ENCODE results near the gene MB. TPM values are rescaled to one million over a fixed set of nuclear protein-coding genes. Genes with fewer than 3 reads are reported as not detected.

MB gene
- total RNA-seq, 1 experiment from 2014 or later, result 17.3 TPM

GRCh38 chr22:35656284-35656752 is 39.2 kb upstream of the MB start:
- CTCF ChIA-PET, result no interaction called here
- Histone ChIP-seq H3K27me3 (ENCODE audit: control insufficient read depth, insufficient read depth, low read length) (no peaks in the 10 kb centered on the region), H3K27ac (ENCODE audit: low read length) (no peak overlapping the region; the same call in 1 of the 2 replicates), H3K36me3 (ENCODE audit: control insufficient read depth, insufficient read depth, low read length) (no peaks in the 10 kb centered on the region; the same call in 1 of the 2 replicates), H3K4me1 (ENCODE audit: control insufficient read depth, insufficient read depth, low read length) (no peaks in the 10 kb centered on the region), H3K4me3 (ENCODE audit: low read depth in 2 of 2, low read length in 2 of 2) (no peak overlapping the region), H3K9me3 (ENCODE audit: control insufficient read depth, insufficient read depth, low read depth, low read length) (no peaks in the 10 kb centered on the region)
- no peak for DNase-seq (ENCODE audit: low read depth, low spot score)
- in situ Hi-C loops (cut with HindIII; ENCODE audit: low pct_unique_long_range_greater_than_20kb, low sequenced_read_pairs) (no loop called here), intact Hi-C loops (cut with micrococcal nuclease; ENCODE audit: unreplicated experiment) (no loop called here)
- BruUV-seq (replicated peaks), result no TSS peak
- POLR2A ChIA-PET, result no interaction called here
- TF ChIP-seq TCF7L2 (IDR thresholded peaks at IDR 0.05; ENCODE audit: low read depth, low read length) (no peak), POLR2AphosphoS5 (IDR thresholded peaks at IDR 0.05; ENCODE audit: low read depth, low read length) (no peak), REST (IDR thresholded peaks at IDR 0.05; ENCODE audit: insufficient read depth in 1 of 2, low read depth in 2 of 2, low read length in 1 of 2) (no peak), CTCF (IDR thresholded peaks at IDR 0.05) (no peak), SIN3A (IDR thresholded peaks at IDR 0.05; ENCODE audit: borderline replicate concordance, insufficient read depth, low read depth, low read length) (no peak)
- no peak for ATAC-seq

- Histone ChIP-seq H3K27me3 (ENCODE audit: control insufficient read depth, insufficient read depth, low read length) (no peaks in the 10 kb centered on the region), H3K27ac (ENCODE audit: low read length) (no peak overlapping the region; the same call in 1 of the 2 replicates), H3K4me3 (ENCODE audit: low read depth in 2 of 2, low read length in 2 of 2) (no peak overlapping the region), H3K36me3 (ENCODE audit: control insufficient read depth, insufficient read depth, low read length) (no peaks in the 10 kb centered on the region; the same call in 1 of the 2 replicates), H3K9me3 (ENCODE audit: control insufficient read depth, insufficient read depth, low read depth, low read length) (no peaks in the 10 kb centered on the region), H3K4me1 (ENCODE audit: control insufficient read depth, insufficient read depth, low read length) (peaks cover 7% of the 10 kb centered on the region; the same call in 1 of the 2 replicates)
- ATAC-seq, result no peak
- in situ Hi-C loops (cut with HindIII; ENCODE audit: low pct_unique_long_range_greater_than_20kb, low sequenced_read_pairs), result no loop called here
- no TSS peak for BruUV-seq (replicated peaks)
- intact Hi-C loops (cut with micrococcal nuclease; ENCODE audit: unreplicated experiment), result no loop called here
- no peak for TF ChIP-seq SIN3A (IDR thresholded peaks at IDR 0.05; ENCODE audit: borderline replicate concordance, insufficient read depth, low read depth, low read length)
- TF ChIP-seq REST (IDR thresholded peaks at IDR 0.05; ENCODE audit: insufficient read depth in 1 of 2, low read depth in 2 of 2, low read length in 1 of 2), result no peak
- no peak for DNase-seq (ENCODE audit: low read depth, low spot score)
- POLR2A ChIA-PET, result no interaction called here
- CTCF ChIA-PET, result no interaction called here
These were observed 36.7 kb upstream of the MB start for GRCh38 chr22:35653824-35654223.
